H1 (cell line): ENCODE measurements around the gene KLRF1. TPM values are rescaled to one million over a fixed set of nuclear protein-coding genes. Genes with fewer than 3 reads are reported as not detected.

Experiments used
- GABPA ChIP-seq: IDR thresholded peaks from 2 replicates; pipeline ENCODE4 v1.6.1; 2011; ENCODE audit warnings: mild to moderate bottlenecking, low read length, moderate library complexity, borderline replicate concordance; ENCODE audit not compliant: insufficient read depth
- SIX5 ChIP-seq: IDR thresholded peaks from 2 replicates; pipeline ENCODE4 v1.6.1; 2011; ENCODE audit warnings: mild to moderate bottlenecking, low read depth, low read length
- SRF ChIP-seq: IDR thresholded peaks from 2 replicates; pipeline ENCODE4 v1.6.1; 2011; ENCODE audit warnings: mild to moderate bottlenecking, low read depth, low read length, moderate library complexity
- TBP ChIP-seq: IDR thresholded peaks from 2 replicates; pipeline ENCODE4 v1.6.1; 2011; ENCODE audit warnings: low read depth, low read length, improper control_type of control experiment
- polyA plus RNA-seq, 7 experiments: library from polyadenylated mRNA; depleted of rRNA in 3 of 7; stranded (reverse) in 5 of 7; unstranded in 2 of 7; fragments of >200 nt in 5 of 7; fragments of 200-250 nt in 2 of 7; gene quantifications; 1 replicate in 5 of 7; 2 replicates in 1 of 7; 4 replicates in 1 of 7; pipeline versions ENCODE4 v1.2.1 to v1.2.3, GENCODE V29; 2011 to 2013; ENCODE audit warnings: missing spikeins in 2 of 7, mixed read lengths in 2 of 7
- total RNA-seq: library from RNA; stranded (reverse); fragmentation: NEBNext Ultra II Directional; extraction: Animal tissue kit (Norgen Biotek cat#: 25700); gene quantifications from 2 replicates; pipeline ENCODE4 v1.2.1, GENCODE V29; 2021
- TF ChIP-seq, protein P1 (sequence below): IDR thresholded peaks from 2 replicates; pipeline ENCODE4 v1.6.1; 2012; ENCODE audit warnings: low read length, inconsistent platforms

Gene KLRF1
- total and polyA plus RNA-seq, 2 of the 8 experiments (the other 6 are each of a cell fraction or from before 2014, with no cell fraction given): not detected

GRCh38 chr12:9805883-9806282 is 21.4 kb upstream of the KLRF1 start (continued):
- TF ChIP-seq, protein P1, sequence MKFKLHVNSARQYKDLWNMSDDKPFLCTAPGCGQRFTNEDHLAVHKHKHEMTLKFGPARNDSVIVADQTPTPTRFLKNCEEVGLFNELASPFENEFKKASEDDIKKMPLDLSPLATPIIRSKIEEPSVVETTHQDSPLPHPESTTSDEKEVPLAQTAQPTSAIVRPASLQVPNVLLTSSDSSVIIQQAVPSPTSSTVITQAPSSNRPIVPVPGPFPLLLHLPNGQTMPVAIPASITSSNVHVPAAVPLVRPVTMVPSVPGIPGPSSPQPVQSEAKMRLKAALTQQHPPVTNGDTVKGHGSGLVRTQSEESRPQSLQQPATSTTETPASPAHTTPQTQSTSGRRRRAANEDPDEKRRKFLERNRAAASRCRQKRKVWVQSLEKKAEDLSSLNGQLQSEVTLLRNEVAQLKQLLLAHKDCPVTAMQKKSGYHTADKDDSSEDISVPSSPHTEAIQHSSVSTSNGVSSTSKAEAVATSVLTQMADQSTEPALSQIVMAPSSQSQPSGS: no peak
- TF ChIP-seq GABPA (no peak), TBP (no peak), SRF (no peak), SIX5 (no peak)
